GM19395 (cell line): ENCODE data around the gene DHRS11.

Experiments
- ATAC-seq: cut with Tn5 transposase; IDR thresholded peaks from one replicate; pipeline ENCODE4 v1.9.1; 2021; ENCODE audit warnings: mild to moderate bottlenecking, moderate library complexity; ENCODE audit not compliant: unreplicated experiment

DHRS11 gene

DNA sequence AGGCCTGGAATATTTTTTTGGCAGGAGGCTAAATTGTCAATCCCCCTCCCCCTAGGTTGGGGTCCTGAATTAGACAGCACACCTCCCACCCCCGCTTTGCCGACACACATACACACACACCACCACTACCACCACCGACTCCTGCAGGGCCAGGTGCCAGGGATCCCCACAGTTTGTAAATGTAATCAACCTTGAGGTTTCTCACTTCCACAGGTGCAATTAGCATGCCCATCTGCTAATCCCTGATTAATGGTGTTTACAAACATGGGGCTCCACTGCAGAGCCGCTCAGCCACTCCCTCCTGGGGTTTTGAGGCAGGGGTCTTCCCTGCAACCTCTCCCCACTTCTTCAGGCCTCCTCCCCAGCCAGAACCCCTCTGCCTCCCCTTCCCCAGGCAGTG is 21.5 kb downstream of the DHRS11 start:
- no peak for ATAC-seq

DNA sequence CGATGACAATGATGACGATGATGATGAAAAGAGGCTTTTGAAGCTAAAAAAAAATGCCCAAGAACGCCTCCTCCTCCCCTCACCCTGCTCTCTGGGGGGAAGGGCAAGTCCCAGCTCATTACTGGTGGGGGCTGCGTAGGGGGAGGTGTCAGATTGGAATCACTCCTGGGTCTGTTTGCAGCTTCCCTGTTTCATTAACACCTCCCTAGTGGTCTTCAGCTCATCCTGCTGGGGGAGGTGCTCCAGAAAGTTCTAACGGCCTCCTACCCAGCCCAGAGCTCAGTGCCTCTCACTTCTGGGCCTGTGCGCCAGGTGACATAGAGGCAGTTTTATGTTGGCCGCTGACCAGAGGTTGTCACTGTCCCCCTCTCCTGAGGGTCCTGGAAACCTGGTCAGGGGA is 22.4 kb downstream of the DHRS11 start:
- ATAC-seq = no peak

GRCh38 chr17:36614933-36615332 is 23.3 kb downstream of the DHRS11 start:
- ATAC-seq = no peak

GRCh38 chr17:36616061-36617029 is 24.7 kb downstream of the DHRS11 start:
- ATAC-seq = no peak

DNA sequence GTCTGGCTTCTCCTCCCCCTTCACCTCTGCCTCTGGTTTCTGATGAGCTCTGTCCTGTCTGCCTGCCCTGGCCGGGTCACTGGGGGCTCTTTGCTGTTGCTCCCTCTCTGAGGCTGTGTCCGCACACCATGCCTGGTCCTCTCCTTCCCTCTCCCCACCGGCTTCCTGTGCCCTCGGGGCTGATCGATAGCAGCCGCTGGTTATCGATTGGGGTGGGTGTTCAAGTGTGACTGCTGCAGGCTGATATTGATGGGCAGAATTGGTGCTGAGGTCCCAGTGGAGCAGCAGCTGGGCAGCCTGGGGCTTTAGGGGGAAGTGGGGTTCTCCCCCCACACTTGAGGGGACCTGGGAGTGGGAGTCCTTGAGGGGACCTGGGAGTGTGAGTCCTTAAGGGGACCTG is 26.1 kb downstream of the DHRS11 start:
- ATAC-seq = no peak

- no peak for ATAC-seq
Measured at GRCh38 chr17:36623281-36623680, 31.6 kb downstream of the DHRS11 start.

- ATAC-seq = no peak
Measured at GRCh38 chr17:36625188-36625587, 33.5 kb downstream of the DHRS11 start.

DNA sequence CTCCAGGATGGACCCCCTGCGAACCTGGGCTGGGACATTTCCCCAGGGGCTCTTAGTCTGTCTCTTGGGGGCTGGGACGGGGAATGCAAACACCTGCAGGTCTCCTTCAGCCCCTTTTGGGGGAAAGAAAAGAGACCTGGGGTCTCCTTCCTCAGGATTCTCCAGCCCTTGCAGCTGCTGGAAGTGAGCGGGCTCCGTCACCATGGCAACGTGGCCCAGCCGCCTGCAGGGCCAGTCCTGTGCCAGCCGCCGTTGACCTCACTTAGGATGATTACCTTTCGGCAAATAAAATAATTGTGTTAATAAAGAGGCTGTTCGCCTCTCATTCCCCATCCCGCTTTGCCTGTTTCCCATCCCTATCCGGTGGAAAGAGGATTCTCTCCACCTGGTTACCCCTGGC is 35.4 kb downstream of the DHRS11 start:
- no peak for ATAC-seq

- ATAC-seq = no peak
Measured at GRCh38 chr17:36628576-36628975, 36.9 kb downstream of the DHRS11 start.

GRCh38 chr17:36629252-36629847 is 37.7 kb downstream of the DHRS11 start:
- no peak for ATAC-seq

GRCh38 chr17:36629970-36630502 is 38.4 kb downstream of the DHRS11 start:
- ATAC-seq = no peak

- ATAC-seq = no peak
Measured at GRCh38 chr17:36631022-36631421, 39.3 kb downstream of the DHRS11 start.

DNA sequence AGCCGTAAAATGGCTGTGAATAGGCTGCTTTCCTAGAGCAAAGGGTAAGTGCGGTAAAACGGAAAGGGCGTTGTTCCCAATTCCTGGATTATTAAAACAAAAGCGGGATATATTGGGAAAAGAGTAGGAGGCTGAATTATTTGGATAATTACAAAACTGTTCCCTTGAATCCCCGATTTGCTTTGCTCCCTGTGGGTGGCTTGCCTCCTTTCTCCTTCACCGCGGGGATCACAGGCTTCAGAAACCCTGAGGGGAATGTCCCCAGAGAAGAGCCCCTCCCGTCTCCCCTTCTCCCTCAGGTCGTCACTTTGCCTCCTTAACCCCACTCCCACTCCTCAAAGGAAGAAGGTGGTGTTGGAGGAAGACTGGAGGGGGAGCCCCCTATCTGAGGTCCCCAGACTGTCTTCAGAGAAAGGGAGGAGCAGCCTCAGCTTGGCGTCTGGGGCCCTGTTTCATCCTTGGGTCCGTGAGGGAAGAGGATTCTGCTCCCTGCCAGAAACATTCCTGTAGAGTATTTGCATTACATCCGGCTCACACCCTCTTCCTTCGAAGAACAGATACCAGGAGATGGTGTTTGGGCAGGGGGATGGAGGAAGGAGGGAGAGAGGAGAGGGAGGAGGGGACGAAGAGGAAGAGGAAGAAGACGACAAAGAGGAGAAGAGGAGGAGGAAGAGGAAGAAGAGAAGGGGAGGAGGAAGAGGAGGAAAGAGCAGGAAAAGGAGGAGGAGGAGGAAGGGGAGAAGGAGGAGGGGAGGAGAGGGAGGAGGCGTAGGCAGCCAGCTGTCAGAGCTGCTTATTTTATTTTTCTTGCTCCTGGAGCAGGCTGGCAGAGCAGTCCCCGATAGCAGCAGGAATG is 41.5 kb downstream of the DHRS11 start:
- no peak for ATAC-seq

DNA sequence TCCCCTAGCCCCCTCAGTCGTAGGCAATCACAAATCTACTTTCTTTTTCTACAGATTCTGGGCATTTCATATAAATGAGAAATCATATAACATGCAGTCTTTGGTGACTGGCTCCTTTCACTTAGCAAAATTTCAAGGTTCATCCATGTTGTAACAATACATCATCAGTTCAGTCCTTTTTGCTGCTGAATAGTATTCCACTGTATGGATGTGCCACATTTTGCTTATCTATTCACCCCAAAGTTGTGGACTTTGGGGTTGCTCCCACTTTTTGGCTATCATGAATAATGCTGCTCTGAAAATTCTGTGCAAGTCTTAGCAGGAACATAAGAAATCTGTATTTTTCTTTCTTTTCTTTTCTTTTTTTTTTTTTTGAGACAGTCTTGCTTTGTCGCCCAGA is 48.7 kb downstream of the DHRS11 start:
- no peak for ATAC-seq

DNA sequence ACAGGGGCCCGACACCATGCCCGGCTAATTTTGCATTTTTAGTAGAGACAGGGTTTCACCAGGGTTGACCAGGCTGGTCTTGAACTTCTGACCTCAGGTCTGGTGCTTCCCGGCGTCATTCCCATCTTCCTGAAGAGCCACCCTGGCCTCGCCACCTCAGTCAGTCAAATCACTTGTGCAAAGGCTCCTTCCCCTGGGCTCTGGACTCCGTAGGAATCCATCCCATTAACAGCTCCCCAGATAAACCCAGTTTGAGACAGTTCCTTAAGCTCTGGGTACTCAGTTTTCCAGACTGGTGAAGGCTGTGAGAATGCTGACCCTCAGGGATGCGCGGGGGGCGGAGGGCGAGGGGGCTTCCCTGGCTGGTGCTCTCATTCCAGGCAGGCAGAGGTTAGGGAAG is 49.2 kb downstream of the DHRS11 start:
- ATAC-seq = no peak

GRCh38 chr17:36641331-36641876 is 49.7 kb downstream of the DHRS11 start:
- no peak for ATAC-seq

DNA sequence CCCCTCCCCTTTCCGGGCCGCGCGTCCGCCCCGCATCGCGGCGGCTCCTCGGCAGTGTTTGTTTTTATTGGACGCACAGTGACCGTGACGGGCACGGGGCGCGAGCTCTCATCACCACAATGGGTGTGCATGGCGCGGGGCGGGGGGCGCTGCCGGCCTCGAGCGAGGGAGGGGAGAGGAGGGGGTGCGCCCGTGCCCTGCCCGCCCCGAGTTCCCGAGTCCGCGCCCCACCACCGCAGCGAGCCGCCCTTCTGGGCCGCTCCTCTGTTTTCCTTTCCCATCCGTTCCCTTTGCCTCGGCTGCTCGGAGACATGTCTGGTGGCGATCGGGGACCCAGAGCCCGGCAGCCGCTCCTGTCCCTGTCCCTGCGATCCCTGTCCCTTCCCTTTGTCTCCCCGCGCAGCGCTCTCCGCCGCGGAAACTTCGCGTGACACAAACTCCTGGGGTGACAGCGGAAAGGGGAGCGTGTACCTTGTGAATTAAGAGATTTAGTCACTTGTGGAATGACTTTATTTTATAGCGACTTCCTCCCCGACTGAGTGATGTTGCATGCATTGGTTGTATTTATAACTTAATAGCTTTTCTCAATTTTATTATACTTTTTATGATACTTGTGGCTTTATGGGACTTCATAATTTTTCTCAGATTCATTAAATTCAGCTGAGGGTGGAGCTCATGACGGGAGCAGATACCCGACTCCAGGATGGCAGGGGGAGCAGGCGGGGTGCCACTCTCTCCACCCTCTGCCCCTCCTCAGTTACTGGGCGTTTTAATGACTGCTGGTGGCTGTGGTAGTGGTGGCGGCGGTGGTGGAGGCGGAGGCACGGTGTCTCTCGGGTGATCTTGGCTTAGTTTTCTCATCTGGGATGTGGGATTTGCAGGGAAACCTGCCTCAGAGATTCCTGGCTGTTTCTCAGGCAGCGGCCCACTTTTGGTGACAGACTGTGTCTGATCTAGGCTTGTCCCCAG is 50.5 kb downstream of the DHRS11 start:
- ATAC-seq = no peak

- no peak for ATAC-seq
Measured at GRCh38 chr17:36643086-36643685, 51.5 kb downstream of the DHRS11 start.

GRCh38 chr17:36645422-36645821 is 53.7 kb downstream of the DHRS11 start:
- no peak for ATAC-seq
